ENCODE measurements around the gene KRT71.

DNA sequence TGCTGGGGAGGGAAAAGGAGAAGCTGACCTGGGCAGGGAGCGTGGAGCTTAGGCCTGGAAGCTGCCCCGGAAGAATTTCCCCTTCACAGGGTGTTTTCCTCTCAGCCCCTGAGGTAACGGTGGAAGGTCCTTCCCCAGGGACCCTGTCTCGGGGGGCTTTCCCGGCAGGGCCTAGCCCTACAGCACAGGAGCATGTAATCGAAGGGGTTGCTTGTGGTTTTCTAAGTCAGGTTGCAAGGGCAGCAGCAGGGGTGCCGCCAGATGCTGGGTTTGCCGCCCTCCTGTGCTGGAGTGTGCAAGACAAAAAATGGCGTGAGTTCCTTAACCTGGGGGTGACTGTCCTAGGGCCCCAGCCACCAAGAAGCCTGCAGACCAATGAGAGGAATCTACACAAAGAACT, 22.3 kb upstream of the KRT71 start:
- no peak for TF ChIP-seq BHLHE40 (IDR thresholded peaks at IDR 0.05; ENCODE audit: borderline replicate concordance)
- TF ChIP-seq FOXM1 (IDR thresholded peaks at IDR 0.05; ENCODE audit: borderline replicate concordance), result no peak
- no peak for TF ChIP-seq FOXK2 (IDR thresholded peaks at IDR 0.05)
- TF ChIP-seq LEF1 (IDR thresholded peaks at IDR 0.05; ENCODE audit: borderline replicate concordance), result no peak
- TF ChIP-seq ELF4 (IDR thresholded peaks at IDR 0.05), result no peak
- no peak for TF ChIP-seq L3MBTL2 (conservative IDR thresholded peaks at IDR 0.05)
- no peak for TF ChIP-seq ZNF384 (IDR thresholded peaks at IDR 0.05)
- TF ChIP-seq TARDBP (IDR thresholded peaks at IDR 0.05), result no peak

All from HEK293T (cell line).